Hematopoietic multipotent progenitor cell treated with erythropoietin and hydrocortisone succinate and interleukin-3 and kit ligand, for 6 days (in vitro differentiated cells): Measurements from ENCODE around the gene TNIP1.

ENCODE experiments used
- DNase-seq: peaks from one replicate; pipeline ENCODE4 v3.0.0-alpha.2; 2015

Gene TNIP1

GRCh38 chr5:151082282-151082902 lies 1.6 kb upstream of the TNIP1 start:
- peak; percentile 58 for DNase-seq

DNA sequence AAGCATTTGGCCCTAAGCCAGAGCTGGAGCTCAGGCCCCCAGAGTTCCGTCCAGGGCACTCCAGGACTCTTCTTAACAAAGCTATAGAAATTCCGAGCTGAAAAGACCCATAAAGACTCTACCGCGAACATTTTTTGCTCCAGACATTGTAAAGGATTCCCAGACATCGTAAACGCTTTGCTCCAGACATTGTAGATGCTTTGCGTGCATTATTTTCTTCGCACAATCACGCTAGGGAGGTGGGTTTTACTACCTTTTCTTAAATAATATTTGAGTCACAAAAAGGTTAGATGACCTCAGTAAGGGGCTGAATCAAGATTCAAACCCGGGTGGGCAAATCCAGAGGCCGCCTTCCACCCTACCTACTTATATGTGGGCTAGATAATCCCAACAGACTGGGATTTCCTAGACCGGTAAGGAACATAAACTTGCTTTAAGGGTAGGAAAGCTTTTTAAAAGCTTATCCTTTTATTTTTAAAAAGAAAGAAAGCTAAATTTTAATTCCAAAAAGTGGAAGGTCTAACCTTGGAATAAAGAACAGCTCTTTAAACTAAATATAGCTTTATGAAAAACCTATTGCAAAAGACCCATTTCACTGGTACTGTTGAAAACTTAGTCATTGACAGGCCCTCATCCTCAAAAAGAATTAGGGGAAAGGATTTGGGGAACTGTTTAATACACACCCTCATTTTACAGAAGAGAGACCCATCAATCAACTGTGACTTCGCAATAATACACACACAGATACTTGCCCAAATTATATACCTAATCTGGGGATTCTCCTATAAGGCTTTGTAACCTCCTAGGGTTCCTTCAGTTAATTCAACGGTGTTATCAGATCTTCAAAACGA lies 822 bp upstream of the TNIP1 start:
- peak; percentile 82 for DNase-seq

DNA sequence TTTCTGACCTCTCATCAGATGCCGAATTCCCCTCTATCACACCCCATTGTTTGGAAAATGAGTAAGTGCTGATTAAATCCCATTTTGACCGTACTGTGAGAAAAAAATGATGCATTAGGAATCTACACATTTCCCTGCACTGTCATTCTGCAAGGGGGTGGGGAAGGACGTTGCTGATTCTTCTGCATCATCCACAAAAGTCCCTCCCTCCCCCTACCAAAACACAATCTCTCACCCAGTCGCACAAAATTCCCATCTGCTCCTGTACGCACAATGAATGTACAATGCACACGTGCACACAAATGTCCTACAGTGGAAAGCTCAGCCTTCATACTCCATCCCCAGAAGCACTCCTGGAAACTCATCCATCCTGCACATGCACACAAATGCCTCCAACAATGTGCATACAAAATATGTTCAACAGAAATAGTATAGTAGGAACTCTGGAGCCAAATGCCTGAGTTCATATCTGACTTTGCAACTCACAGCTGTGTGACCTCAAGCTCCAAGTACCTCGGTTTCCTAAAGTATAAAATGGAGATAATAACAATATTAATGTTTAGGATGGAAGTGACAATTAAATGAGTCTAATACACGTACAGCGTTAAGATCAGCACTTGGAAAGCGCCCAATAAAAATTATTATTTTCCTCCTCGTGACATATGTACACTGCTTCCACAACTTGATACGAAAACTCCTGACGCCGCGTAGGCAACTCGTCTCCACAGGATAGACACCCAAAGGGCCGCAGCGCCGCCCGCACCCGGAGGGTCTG lies 809 bp downstream of the TNIP1 start:
- DNase-seq = peak; percentile 79

DNA sequence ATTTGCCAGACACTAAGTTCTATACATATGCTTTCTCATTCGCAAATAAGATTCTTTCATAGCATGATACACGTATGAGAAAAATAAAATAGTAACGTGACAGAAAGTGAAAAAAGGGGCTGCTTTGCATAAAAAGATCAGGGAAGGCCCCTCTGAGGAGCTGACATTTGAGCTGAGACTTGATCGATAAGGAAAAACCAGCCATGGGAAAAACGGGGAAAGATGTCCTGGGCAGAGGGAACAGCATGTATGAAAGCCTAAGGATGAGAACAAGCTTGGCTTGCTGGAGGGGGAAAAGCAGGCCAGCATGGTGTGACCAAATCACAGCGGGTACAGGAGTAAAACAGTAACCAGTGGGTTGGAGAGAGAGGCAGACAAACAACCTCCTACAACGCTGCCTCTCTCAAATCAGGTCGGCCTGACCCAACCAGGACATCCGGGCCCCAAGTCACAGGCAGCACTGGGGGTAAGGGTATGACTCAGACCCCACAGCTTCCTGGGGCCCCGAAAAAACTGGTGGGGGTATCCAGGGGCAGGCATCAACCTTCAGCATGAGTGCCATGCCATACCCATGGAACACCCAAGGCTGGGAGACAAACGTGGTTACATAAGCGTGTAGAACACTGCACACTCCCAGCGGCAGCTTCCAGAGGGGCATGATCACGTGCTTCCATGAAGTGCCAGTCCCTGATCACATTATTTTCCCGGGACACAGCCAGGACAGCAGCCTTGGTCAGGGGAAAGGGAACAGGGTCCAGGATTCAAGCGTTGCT lies 2.2 kb downstream of the TNIP1 start:
- DNase-seq = no peak

GRCh38 chr5:151077967-151078366 lies 2.9 kb downstream of the TNIP1 start:
- DNase-seq = no peak

- DNase-seq = no peak
Observed at GRCh38 chr5:151077419-151077818, 3.4 kb downstream of the TNIP1 start.

DNA sequence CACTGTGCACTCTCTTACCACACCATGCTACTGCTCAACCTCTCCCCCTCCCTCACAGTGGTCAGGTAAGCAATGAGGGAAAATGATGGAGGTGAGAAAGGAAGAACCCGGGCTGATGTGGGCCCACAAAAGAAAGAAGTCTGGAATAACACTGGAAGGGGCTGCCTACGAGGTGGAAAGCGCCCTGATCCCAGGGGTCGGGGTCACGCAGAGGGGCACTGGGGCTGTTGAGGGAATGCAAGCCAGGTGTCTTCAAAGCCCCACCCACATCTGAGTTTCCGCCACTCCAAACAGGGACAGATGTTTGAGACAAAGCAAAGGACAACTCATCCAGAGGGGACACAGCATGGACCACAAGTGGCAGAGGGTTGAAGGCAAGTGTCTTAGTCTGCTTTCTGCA lies 4.2 kb downstream of the TNIP1 start:
- DNase-seq = no peak

DNA sequence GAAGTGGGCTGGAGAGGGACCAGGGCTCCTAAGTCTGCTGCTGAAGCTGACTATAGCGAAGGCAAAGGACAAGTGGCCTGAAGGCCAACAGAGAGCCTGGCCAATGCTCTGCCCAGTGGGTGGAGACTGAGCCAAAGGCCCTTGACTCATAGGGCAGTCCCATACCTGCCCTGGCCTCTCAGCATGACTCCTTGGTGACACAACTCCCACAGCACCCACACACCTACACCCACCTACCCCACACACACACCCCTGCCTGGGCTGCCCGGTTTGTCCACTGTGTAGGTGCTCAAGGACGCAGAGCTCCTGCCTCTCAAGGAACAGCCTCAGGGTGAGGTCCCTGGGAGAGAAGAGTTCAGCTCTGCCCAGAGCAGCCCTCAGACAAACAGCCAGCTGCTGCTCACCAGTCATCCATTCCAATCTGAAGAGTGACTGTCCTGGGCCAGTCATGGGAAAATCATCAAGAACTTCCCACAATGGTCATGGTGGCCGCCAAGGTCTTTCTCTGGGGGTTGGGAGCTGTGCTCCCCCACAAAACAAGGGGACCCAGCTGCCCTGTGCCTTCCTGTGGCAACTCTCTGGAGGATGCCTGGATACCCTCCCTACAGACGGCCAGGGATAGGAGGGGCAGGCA lies 5.0 kb downstream of the TNIP1 start:
- DNase-seq = no peak

DNA sequence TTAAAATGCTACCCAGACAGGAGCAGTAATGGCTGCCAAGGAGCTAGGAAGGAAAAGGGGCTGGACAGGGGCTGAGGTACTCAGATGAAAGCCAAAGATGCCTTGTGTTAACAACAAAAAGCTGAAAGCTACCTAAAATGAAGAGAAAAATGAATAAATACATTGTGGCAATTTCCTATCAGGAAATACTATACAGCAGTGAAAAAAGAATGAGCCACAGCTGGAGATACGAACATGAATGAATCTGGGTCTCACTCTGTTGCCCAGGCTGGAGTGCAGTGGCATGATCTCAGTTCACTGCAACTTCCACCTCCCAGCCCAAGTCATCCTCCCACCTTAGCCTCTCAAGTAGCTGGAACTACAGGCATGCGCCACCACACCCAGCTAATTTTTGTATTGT lies 6.3 kb downstream of the TNIP1 start:
- DNase-seq = no peak

- no peak for DNase-seq
Observed at GRCh38 chr5:151073280-151073679, 7.6 kb downstream of the TNIP1 start.

GRCh38 chr5:151072630-151073025 lies 8.2 kb downstream of the TNIP1 start:
- DNase-seq = no peak

DNA sequence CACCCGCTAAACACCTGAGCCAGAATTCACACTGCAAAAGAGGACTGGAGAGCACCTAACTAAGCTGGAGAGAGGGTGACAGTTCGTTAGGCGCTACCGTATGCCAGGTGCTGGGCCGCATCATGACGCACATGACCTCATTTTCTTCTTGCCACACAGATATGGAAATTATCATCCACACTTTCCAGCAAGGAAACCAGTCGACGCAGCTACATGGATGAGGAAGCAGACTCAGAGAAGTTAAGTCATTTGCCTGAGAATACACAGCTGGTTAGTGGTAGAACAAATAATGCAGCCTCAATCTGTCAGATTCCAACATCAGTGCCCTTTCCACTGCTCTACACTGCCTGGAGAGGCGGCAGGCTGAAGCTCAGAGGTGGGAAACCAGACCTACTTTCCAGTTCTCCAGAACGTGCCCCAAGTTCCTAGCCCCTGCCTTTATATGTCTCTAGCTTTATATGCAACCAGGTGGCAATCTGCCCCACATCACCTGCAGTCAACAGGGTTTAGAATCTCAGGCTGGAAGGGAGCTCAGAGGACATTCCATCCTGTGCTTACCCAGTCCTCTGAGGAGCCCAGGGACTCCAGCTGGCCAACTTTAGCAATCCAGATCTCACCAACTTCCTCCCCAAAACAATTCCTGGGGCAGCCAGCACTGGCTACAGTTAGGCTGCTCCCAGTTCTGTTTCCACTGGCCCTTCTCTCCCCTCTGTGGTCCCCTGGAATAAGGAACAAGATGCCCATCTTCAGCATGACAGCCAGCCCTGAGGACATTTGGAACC lies 8.8 kb downstream of the TNIP1 start:
- no peak for DNase-seq

DNA sequence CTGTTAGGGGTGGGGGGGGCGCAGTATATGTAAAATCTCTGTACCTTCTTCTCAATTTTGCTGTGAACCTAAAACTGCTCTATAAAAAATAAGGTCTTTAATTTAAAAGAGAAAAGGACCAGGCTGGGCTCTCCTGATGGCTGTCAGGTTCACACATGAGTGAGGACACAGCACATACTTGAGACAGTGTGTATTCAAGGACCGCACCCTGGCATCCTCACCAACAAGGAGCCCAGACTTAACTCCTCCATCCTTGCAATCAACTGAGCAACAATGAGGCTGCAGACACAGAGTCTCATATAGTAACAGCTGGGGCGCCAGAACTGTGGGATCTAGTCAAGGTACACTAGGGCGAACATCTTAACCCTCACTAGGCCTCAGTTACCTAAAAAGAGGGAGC lies 9.8 kb downstream of the TNIP1 start:
- DNase-seq = no peak

GRCh38 chr5:151070449-151070848 lies 10.4 kb downstream of the TNIP1 start:
- no peak for DNase-seq

DNA sequence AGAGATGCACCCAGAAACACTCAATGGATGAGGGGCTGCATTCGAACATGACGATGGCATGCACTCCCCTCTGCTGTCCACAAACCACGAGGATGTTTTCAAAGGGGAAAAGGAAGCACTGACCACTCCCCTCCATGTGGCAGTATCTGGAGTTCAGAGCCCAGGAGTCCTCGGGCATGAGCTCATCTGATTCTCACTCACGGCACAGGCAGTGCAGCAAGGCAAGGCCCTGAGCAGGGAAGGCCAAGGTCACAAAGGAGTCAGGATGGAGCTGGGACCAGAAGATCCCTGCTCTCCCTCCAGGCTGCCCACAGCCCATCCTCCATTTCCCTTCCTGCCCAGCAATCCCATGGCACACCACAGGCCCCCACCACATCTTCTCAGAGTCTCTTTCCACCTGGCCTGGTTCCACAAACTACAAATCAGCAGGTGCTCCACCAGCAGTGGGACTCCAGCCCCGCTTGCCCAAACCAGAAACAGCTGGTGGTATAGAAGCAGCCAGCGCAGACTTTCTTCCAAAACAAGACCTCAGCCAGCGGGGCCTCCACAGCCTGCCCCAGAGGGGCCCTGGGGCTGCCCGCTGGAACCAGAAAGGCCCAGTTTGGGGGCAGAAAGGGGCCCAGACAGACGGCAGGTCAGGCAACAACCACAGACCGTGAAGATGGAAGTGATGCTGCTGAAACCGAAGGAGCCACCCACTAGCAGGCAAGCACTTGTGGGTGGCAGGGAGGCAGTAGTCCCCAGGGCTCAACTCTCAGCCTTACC lies 12.2 kb downstream of the TNIP1 start:
- no peak for DNase-seq

DNA sequence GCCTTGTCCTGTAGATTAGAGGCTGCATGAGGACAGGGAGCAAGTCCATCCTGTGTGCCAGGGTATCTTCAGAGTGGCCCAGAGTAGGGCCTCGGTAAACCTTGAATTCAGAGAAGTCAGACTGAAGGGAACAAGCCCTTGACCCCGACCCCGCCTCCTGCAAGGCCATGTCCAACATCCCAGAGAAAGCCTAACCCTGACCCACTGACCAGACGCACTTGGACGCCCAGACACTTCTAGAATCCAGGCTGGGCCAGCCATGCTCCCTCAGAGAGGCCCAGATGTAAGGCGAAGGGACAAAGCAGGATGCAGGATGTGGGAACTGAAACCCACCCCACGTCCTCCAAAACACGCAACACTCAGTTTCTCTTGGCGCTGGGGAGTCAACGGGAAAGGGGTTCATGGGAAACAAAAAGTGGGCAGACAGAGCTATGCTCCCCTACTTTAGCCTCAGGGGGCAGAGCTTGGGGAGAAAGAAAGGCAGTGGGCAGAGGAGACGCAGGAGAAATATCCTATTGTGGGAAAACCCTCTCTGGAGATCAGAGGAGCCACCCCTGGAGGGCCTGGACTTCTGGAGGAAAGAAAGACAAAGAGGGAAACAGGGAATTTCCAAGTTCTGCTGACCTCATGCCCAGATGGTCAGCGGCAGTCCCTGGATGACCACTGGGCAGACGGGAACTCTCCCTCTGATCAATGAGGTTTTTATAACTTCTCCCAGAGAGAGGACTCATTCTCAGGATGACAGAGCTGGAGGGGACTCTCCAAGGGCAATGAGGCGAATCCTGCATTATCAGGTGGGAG lies 13.0 kb downstream of the TNIP1 start:
- DNase-seq = no peak

DNA sequence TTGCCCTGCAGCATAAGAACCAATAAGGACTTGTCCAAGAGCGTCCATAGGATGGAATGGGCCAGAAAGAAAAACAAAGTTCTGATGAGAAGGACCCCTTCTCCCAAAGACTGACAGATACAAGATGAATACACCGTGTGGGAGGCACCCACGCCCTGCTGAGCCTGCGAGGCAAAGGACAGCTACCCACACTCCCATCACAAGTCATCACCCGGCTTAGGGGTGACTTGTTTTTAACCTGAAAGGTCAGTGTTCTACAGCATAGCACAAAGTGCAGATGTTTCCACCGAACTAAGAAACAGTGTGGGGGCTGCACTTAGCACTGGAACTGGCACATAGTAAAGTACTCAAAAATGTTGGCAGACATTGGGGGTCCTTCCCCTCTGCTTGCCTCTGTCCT lies 13.9 kb downstream of the TNIP1 start:
- DNase-seq = no peak

GRCh38 chr5:151065609-151066008 lies 15.2 kb downstream of the TNIP1 start:
- no peak for DNase-seq

GRCh38 chr5:151064916-151065499 lies 15.8 kb downstream of the TNIP1 start:
- no peak for DNase-seq
